Ascending aorta (tissue), 2 donors: ENCODE measurements around the gene CALN1. TPM values are rescaled to one million over a fixed set of nuclear protein-coding genes. Genes with fewer than 3 reads are reported as not detected.

ENCODE experiments used
- DNase-seq, 2 donors: peaks; one replicate each; pipeline ENCODE4 v3.0.0-alpha.2; 2019; ENCODE audit warnings: low spot score in 2 of 2
- H3K27ac ChIP-seq, 2 donors: fragments of 200-600 bp; sonication (generic); one replicate each; pipeline ENCODE4 v1.5.1; 2016 to 2017; ENCODE audit warnings: mild to moderate bottlenecking in 1 of 2
- H3K27me3 ChIP-seq: fragments of 200-600 bp; sonication (generic); one replicate; pipeline ENCODE4 v1.5.1; 2017
- H3K36me3 ChIP-seq, 2 donors: fragments of 200-600 bp; sonication (generic); one replicate each; pipeline ENCODE4 v1.5.1; 2016
- H3K4me1 ChIP-seq, 2 donors: fragments of 200-600 bp; sonication (generic); one replicate each; pipeline ENCODE4 v1.5.1; 2016 to 2017; ENCODE audit warnings: mild to moderate bottlenecking in 1 of 2
- H3K4me3 ChIP-seq, 2 donors: fragments of 200-600 bp; sonication (generic); one replicate each; pipeline ENCODE4 v1.5.1; 2016 to 2017; ENCODE audit warnings: mild to moderate bottlenecking in 1 of 2
- H3K9me3 ChIP-seq, 2 donors: fragments of 200-600 bp; sonication (generic); one replicate each; pipeline ENCODE4 v1.5.1; 2016
- CTCF ChIP-seq, 3 experiments: fragments of 200-600 bp in 2 of 3; fragments of 450-650 bp in 1 of 3; sonication (generic) in 2 of 3; IDR thresholded peaks; one replicate each; pipeline ENCODE4 v1.5.1; 2016 to 2019; ENCODE audit warnings: antibody characterized with exemption in 3 of 3, mild to moderate bottlenecking in 1 of 3, moderate library complexity in 1 of 3
- intact Hi-C: fragments of 100-400 bp; cut with DNase I; formaldehyde crosslinking; loops from one replicate; pipeline ENCODE4 v1.15.1; 2023
- total RNA-seq: library from RNA; depleted of rRNA; stranded (reverse); fragments of >200 nt; gene quantifications from one replicate; pipeline ENCODE4 v1.1.0, GENCODE V29; 2016

The CALN1 gene
- total RNA-seq, 1 donor from 2014 or later, result 1.2 TPM

DNA sequence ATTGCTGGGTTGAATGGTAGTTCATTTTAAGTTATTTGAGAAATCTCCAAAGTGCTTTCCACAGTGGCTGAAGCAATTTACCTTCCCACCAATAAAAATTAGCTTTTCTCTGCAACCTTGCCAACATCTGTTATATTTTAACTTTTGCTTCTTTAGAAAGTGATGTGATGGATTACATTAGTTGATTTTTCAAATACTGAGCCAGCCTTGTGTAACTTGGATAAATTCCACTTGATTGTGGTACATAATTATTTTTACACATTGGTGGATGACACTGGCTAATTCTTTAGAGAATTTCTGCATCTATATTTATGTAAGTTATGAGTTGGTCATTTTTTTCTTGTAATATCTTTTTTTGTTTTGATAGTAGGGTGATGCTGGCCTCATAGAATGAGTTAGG is 646.1 kb downstream of the CALN1 start:
- DNase-seq, result no peak
- Histone ChIP-seq H3K27ac (no peak overlapping the region), H3K27me3 (no peaks in the 10 kb centered on the region), H3K4me1 (no peaks in the 10 kb centered on the region), H3K36me3 (no peaks in the 10 kb centered on the region), H3K9me3 (peaks cover 0 to 10% of the 10 kb centered on the region in 2 donors), H3K4me3 (no peak overlapping the region)
- no peak for TF ChIP-seq CTCF (IDR thresholded peaks at IDR 0.05)
- intact Hi-C loops, result no loop called here

DNA sequence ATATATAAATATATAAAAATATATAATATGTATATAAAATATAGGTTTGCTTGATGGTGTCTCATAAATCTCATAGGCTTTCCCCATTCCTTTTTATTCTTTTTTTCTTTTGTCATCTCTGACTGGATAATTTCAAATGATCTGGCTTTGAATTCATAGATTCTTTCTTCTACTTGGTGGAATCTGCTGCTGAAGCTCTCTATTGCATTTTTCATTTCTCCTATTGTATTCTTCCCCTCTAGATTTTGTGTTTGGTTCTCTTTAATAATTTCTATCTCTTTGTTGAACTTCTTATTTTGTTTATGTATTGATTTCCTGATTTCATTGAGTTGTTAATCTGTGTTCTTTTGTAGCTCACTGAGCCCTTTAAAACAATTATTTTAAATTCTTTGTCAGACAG is 650.8 kb downstream of the CALN1 start:
- TF ChIP-seq CTCF (IDR thresholded peaks at IDR 0.05), result no peak
- intact Hi-C loops, result no loop called here
- DNase-seq, result no peak
- peaks cover 0 to 10% of the 10 kb centered on the region in 2 donors for H3K9me3 ChIP-seq
- H3K27ac ChIP-seq, result no peak overlapping the region
- no peaks in the 10 kb centered on the region for H3K36me3 ChIP-seq
- no peaks in the 10 kb centered on the region for H3K4me1 ChIP-seq
- H3K27me3 ChIP-seq, result no peaks in the 10 kb centered on the region
- H3K4me3 ChIP-seq, result no peak overlapping the region

DNA sequence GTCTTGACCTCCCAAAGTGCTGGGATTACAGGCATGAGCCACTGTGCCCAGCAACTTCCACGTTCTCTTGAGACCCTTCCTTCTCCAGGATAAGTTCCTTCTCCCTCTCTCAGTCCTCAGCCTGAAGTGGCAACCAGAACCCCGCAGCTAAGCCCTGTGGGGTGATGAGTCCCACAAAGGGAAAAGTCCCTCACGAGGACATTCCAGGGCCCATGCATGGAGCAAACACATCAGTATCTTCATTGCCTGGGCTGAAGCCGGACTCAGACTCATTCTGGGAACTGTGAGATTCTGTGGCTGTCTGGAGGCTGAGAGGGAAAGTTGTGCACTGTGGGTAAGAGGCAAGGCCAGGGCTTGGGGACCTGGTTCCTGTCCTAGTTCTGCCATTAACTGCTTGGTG is 657.3 kb downstream of the CALN1 start:
- H3K27ac ChIP-seq, result no peak overlapping the region
- TF ChIP-seq CTCF (IDR thresholded peaks at IDR 0.05), result no peak
- H3K4me1 ChIP-seq, result no peaks in the 10 kb centered on the region
- no peak for DNase-seq
- no peaks in the 10 kb centered on the region for H3K9me3 ChIP-seq
- H3K4me3 ChIP-seq, result no peak overlapping the region
- H3K36me3 ChIP-seq, result no peaks in the 10 kb centered on the region
- H3K27me3 ChIP-seq, result no peaks in the 10 kb centered on the region
- intact Hi-C loops, result no loop called here

- intact Hi-C loops, result no loop called here
- no peak overlapping the region for H3K4me3 ChIP-seq
- no peaks in the 10 kb centered on the region for H3K27me3 ChIP-seq
- no peaks in the 10 kb centered on the region for H3K36me3 ChIP-seq
- H3K27ac ChIP-seq, result no peak overlapping the region
- no peaks in the 10 kb centered on the region for H3K4me1 ChIP-seq
- H3K9me3 ChIP-seq, result no peaks in the 10 kb centered on the region
- DNase-seq, result no peak
- no peak for TF ChIP-seq CTCF (IDR thresholded peaks at IDR 0.05)
Measured at GRCh38 chr7:71753956-71754664, 658.0 kb downstream of the CALN1 start.

DNA sequence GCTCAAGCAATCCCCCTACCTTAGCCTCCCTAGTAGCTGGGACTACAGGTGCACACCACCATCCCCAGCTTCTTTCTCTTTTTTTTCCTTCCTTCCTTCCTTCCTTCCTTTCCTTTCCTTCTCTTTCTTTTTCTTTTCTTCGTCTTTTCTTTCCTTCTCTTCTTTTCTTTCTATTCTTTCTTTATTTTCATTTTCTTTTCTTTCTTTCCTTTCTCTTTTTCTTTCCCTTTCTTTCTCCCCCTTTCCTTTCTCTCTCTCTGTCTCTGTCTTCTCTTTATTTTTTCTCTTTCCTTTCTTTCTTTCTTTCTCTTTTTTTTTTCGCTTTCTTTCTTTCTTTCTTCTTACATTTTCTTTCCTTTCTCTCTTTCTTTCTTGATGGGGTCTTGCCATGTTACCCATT is 658.9 kb downstream of the CALN1 start:
- intact Hi-C loops, result no loop called here
- H3K4me1 ChIP-seq, result no peaks in the 10 kb centered on the region
- DNase-seq, result no peak

More for the DNA sequence above, 658.9 kb downstream of the CALN1 start:
- H3K4me3 ChIP-seq, result no peak overlapping the region
- no peak overlapping the region for H3K27ac ChIP-seq
- no peak for TF ChIP-seq CTCF (IDR thresholded peaks at IDR 0.05)
- no peaks in the 10 kb centered on the region for H3K9me3 ChIP-seq
- no peaks in the 10 kb centered on the region for H3K36me3 ChIP-seq
- no peaks in the 10 kb centered on the region for H3K27me3 ChIP-seq
